Ureter (tissue), 1 donor: Measurements from ENCODE around the gene GRM7. TPM values are rescaled to one million over a fixed set of nuclear protein-coding genes. Genes with fewer than 3 reads are reported as not detected.

ENCODE experiments used
- DNase-seq: peaks from one replicate; pipeline ENCODE4 v3.0.0-alpha.2; 2020; ENCODE audit warnings: low spot score
- total RNA-seq: library from RNA; stranded (reverse); gene quantifications from one replicate; pipeline ENCODE4 v1.2.4, GENCODE V29; 2023
- donor health status: DM: yes; HTN: yes; CAD: no.

GRM7 gene
- total RNA-seq, 1 donor from 2014 or later, result 0.86 TPM

DNA sequence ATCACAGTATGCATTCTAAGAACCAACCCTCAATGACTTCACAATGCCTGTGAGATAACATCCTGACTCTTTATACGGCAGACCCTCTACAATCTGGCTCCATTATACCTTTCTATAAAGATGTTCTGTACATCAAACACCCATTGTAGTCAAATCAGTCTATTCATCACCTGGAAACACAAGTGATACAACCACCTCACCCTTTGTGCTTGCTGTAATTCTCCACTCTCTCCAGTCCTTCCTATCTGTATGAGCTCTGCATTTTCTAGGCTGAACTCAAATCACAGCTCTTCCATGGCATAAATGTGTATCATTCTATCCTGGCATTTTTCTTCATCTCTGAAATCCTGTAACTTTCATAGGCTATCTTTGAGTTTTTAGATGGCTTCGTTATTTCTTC, 539.4 kb downstream of the GRM7 start:
- no peak for DNase-seq

- DNase-seq, result no peak
These were observed 540.5 kb downstream of the GRM7 start for GRCh38 chr3:7401418-7401817.

GRCh38 chr3:7407107-7407506, 546.2 kb downstream of the GRM7 start:
- no peak for DNase-seq

DNA sequence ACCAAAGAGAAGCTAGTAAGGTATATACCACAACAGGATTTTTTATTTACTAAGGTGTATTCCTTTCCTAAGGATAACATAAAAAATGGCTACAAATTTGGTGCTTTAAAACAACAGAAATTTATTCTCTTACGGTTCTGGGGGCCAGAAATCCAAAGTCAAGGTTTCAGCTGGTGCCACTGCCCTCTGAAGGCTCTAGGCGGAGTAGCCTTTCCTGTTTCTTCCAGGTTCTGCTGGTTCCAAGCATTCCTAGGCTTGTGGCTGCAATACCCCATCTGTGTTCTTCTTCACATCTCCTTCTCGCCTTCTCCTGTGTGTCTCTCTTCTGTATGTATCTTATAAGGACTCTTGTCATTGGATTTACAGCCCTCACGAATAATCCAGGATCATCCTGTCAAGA, 549.9 kb downstream of the GRM7 start:
- no peak for DNase-seq

GRCh38 chr3:7421065-7421464, 560.1 kb downstream of the GRM7 start:
- no peak for DNase-seq

DNA sequence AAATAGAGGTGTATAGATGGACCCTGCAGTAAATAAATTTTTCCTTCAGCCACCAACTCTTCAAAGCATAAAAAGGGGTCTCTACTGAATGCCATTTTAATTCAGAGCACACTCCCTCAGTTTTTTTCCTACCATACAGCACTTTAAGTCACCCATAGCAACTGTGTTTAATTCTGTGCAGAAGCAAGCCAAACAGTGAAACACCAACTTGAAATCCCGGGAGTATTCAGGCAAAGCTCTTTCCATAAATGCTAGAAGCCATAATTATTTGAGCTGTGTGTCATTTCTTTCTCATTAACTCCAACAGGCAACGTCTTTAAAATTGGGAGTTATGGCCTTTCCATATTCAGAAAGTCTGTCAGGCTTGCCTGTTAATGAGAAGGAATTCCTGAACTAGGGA, 562.1 kb downstream of the GRM7 start:
- DNase-seq, result no peak

GRCh38 chr3:7423995-7424394, 563.1 kb downstream of the GRM7 start:
- DNase-seq, result no peak

GRCh38 chr3:7428206-7428718, 567.3 kb downstream of the GRM7 start:
- no peak for DNase-seq

GRCh38 chr3:7432610-7433009, 571.7 kb downstream of the GRM7 start:
- DNase-seq, result no peak

DNA sequence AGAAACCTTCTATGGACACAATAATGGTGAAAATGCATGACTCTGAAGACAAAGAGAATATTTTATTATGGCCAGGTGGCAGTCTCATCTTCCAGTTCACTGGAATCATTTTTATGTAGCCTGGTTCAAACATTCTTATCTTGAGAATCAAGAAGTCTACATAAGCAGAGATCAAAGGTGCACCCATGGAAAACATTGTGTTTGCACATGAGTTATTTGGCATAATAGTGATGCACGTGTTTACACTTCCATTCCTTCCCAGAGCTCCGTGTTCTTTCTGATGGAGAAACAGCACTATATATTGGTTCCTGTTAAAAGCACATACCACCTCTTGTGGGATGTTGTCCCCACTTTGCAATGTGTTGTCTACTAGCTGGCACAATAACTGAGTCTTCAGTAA, 572.2 kb downstream of the GRM7 start:
- DNase-seq, result no peak

- no peak for DNase-seq
These were observed 575.6 kb downstream of the GRM7 start for GRCh38 chr3:7436542-7436941.

DNA sequence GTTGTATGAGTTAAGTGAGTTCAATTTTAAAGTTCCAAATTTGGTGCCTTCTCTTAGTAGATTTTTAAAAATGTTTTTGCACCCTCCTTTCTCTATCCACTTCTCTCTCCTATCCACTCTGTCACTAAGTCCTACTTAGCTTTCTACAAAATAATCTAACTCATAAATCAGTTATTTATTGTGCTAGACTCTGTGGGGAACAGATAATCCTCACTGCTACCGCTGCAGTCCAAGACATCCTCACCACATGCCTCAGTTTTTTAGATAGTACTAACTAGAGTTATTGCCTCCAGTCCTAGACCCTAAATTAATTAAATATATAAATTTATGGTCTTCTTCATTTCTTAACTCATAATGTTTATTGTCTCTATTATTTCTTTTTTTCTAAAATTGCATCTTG, 576.3 kb downstream of the GRM7 start:
- DNase-seq, result no peak

DNA sequence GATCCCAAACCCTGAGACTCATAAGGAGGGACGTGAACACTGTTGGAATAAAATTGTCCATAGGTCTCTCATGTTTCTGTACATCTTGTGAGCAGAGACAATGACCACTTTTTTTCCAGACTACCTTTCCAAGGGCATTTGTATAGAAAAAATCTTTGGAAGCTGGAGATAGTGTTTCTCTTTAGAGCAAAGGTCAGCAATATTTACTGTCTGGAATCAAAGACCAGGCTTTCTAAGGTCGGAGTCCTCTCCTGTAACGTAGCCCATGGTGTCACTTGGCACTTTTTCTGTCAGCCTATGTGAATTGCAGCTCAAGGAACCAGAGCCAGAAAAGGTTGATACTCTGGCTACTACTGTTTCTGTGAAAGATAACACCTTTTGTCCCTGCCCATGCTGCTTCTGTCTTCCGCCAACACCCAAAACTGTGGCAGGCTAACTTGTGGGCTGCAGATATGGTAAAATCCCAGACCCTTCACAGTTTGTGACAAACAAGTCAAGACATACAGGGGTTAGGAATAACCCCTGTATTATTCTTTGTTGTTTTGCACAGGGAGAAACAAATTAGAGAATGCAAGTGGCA, 578.3 kb downstream of the GRM7 start:
- no peak for DNase-seq

DNA sequence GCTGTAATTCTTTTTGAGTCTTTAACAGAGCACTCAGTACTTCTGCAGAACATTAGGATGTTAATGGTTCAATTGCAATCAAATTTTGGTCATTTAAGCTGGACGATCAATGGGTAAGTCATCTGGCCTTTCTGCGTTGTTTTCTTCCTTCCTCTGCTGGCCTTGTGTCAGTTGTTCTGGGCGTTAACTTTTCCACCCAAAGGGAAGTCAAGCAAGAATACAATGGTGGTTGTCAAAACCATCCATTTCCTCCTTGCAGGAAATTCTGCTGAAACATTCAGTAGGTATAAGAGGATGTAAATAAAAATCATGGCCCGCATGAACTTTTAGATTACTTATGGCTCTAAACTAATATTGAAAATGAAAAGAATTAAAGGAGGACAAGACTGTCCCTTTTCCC, 584.0 kb downstream of the GRM7 start:
- DNase-seq, result no peak

GRCh38 chr3:7445331-7445730, 584.4 kb downstream of the GRM7 start:
- DNase-seq, result no peak

DNA sequence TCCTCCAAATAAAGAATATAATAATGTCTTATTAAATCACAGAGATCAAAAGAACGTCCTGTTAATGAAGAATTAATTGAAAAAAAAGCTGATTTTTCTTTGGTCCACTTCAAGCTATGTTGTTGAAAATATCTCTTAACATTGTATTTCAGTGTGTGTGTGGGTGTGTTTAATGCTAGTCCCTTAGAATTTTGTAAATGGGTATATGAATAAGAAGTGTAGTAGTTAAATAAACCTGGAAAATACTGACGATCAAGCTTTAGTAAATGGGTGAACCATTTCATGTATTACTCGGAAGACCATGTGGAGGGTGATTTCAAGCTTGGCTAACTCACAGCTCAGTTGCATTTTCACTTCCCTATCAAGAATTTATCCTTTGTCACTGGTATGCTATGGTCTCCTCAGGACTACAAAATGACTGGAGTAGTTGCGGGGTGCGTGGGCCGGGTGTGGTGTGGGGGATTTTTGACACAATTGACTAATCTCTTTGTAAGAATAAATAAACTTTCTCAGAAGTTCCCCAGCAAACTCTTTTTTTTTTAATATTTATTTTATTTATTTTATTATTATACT, 586.4 kb downstream of the GRM7 start:
- DNase-seq, result no peak

DNA sequence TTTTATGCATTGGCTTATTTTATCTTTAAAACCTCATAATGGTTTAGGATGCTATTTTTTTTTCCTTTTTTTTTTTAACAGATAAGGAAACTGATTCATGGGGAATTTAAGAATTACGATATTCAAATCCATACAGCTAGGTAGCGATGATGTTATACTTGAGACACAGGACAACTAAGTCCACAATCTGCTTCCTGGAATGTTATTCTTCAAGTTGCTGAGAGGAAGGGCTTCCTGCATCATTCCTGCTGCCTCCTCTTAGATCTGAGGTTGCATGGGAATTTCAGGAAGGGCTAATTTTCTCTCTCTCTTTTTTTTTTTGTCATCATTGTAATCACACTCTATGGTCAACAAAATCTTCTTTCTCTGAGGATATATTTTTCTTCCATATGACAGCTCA, 595.5 kb downstream of the GRM7 start:
- DNase-seq, result no peak

GRCh38 chr3:7461202-7461825, 600.4 kb downstream of the GRM7 start:
- no peak for DNase-seq

GRCh38 chr3:7469866-7470265, 609.0 kb downstream of the GRM7 start:
- no peak for DNase-seq

DNA sequence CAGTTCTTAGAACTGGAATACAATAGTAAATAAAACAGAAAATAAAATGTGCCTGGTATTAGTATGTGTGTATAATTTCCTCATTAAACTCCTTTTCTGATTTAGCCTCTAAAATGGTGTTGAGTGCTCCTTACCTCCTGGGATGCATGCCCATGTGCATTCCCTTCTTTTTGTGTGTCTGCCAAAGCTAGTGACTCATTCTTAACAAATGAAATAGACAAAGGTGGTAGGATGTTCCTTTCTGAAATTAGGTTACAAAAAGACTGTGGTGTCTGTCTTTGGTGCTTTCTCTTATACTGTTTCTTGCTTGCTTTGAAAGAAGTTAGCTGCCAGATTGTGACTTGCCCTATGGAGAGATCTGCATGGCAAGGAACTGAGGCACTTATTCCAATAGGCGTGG, 623.7 kb downstream of the GRM7 start:
- DNase-seq, result no peak

- DNase-seq, result no peak
These were observed 626.8 kb downstream of the GRM7 start for GRCh38 chr3:7487763-7488162.

GRCh38 chr3:7489417-7489816, 628.5 kb downstream of the GRM7 start:
- no peak for DNase-seq

- no peak for DNase-seq
These were observed 637.8 kb downstream of the GRM7 start for GRCh38 chr3:7498715-7499114.

DNA sequence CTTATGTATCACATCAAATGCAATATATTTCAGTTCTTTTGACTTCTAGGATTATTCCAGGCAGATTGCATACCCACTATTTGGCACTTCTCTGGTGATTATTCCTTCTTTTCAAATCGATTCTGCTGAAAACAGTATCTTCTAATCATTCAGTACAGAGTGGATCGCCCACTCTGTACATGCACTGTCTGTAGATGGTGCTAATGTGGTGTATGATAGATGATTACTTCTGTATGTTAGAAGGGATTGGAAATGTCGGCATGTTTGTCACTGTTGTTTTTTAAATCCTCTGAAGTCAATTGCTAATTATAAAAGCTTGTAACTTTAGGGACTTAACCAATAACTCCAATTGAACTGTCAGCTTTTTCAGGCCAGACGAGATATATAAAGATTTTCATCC, 642.5 kb downstream of the GRM7 start:
- no peak for DNase-seq
